Activated CD4-positive, alpha-beta T cell treated with anti-CD3 and anti-CD28 coated beads, Interleukin-2, amount 50 U/mL, for 4 hours (primary cell): Measurements from ENCODE around the gene TMEM163.

Source experiments
- DNase-seq, 2 experiments: peaks; one replicate each; pipeline ENCODE4 v3.0.0-alpha.2; 2020

The TMEM163 gene

GRCh38 chr2:134452042-134452733 lies 266.6 kb downstream of the TMEM163 start:
- no peak for DNase-seq

- no peak for DNase-seq
These were observed 267.5 kb downstream of the TMEM163 start for GRCh38 chr2:134451347-134451630.

GRCh38 chr2:134449751-134450513 lies 268.9 kb downstream of the TMEM163 start:
- DNase-seq = no peak

- DNase-seq = no peak
These were observed 269.6 kb downstream of the TMEM163 start for GRCh38 chr2:134449157-134449556.

GRCh38 chr2:134448650-134449049 lies 270.1 kb downstream of the TMEM163 start:
- DNase-seq = no peak

- no peak for DNase-seq
These were observed 271.1 kb downstream of the TMEM163 start for GRCh38 chr2:134447669-134448068.

GRCh38 chr2:134446383-134447017 lies 272.3 kb downstream of the TMEM163 start:
- no peak for DNase-seq

GRCh38 chr2:134445985-134446382 lies 272.8 kb downstream of the TMEM163 start:
- no peak for DNase-seq

- no peak for DNase-seq
These were observed 273.7 kb downstream of the TMEM163 start for GRCh38 chr2:134445116-134445515.

- DNase-seq = no peak
These were observed 274.9 kb downstream of the TMEM163 start for GRCh38 chr2:134443814-134444480.

GRCh38 chr2:134441153-134441863 lies 277.5 kb downstream of the TMEM163 start:
- DNase-seq = no peak

- DNase-seq = no peak
These were observed 278.4 kb downstream of the TMEM163 start for GRCh38 chr2:134440336-134440909.

GRCh38 chr2:134438371-134438770 lies 280.4 kb downstream of the TMEM163 start:
- DNase-seq = no peak

GRCh38 chr2:134436706-134437105 lies 282.1 kb downstream of the TMEM163 start:
- no peak for DNase-seq

- DNase-seq = no peak
These were observed 282.9 kb downstream of the TMEM163 start for GRCh38 chr2:134435936-134436335.

- DNase-seq = no peak
These were observed 283.3 kb downstream of the TMEM163 start for GRCh38 chr2:134435505-134435904.

- DNase-seq = no peak
These were observed 284.8 kb downstream of the TMEM163 start for GRCh38 chr2:134433979-134434378.

- no peak for DNase-seq
These were observed 285.3 kb downstream of the TMEM163 start for GRCh38 chr2:134433469-134433868.

- no peak for DNase-seq
These were observed 286.3 kb downstream of the TMEM163 start for GRCh38 chr2:134432435-134432883.

GRCh38 chr2:134431838-134432434 lies 286.9 kb downstream of the TMEM163 start:
- no peak for DNase-seq

GRCh38 chr2:134429886-134430285 lies 288.9 kb downstream of the TMEM163 start:
- DNase-seq = no peak

- no peak for DNase-seq
These were observed 292.1 kb downstream of the TMEM163 start for GRCh38 chr2:134426721-134427120.
